ENCODE measurements around the gene RPL13A.
"Not testable (repeated sequence)": the region's sequence is repeated elsewhere in the genome, so short reads cannot be mapped to it uniquely, and the experiment has no call there.

Gene RPL13A

GRCh38 chr19:49456326-49456725 lies 31.1 kb upstream of the RPL13A start:
- no peak for DNase-seq (ENCODE audit: low read depth in 3 of 3)

- no peak for DNase-seq (ENCODE audit: low read depth in 3 of 3)
Measured at GRCh38 chr19:49458567-49458903, 28.9 kb upstream of the RPL13A start.

- DNase-seq (ENCODE audit: low read depth in 3 of 3), result no peak
Measured at GRCh38 chr19:49459388-49459787, 28.0 kb upstream of the RPL13A start.

GRCh38 chr19:49461130-49461529 lies 26.3 kb upstream of the RPL13A start:
- not testable (repeated sequence) for DNase-seq (ENCODE audit: low read depth in 3 of 3)

- DNase-seq (ENCODE audit: low read depth in 3 of 3), result no peak
Measured at GRCh38 chr19:49461656-49462055, 25.8 kb upstream of the RPL13A start.

- DNase-seq (ENCODE audit: low read depth in 3 of 3), result no peak
Measured at GRCh38 chr19:49462492-49462891, 24.9 kb upstream of the RPL13A start.

- DNase-seq (ENCODE audit: low read depth in 3 of 3), result no peak
Measured at GRCh38 chr19:49463960-49464740, 23.3 kb upstream of the RPL13A start.

GRCh38 chr19:49465371-49465770 lies 22.0 kb upstream of the RPL13A start:
- no peak for DNase-seq (ENCODE audit: low read depth in 3 of 3)

GRCh38 chr19:49468199-49468598 lies 19.2 kb upstream of the RPL13A start:
- no peak for DNase-seq (ENCODE audit: low read depth in 3 of 3)

- peak in 1 of 3 experiments; percentile 67 for DNase-seq (ENCODE audit: low read depth in 3 of 3)
Measured at GRCh38 chr19:49468746-49469447, 18.5 kb upstream of the RPL13A start.

- peak in 1 of 3 experiments; percentile 80 for DNase-seq (ENCODE audit: low read depth in 3 of 3)
Measured at GRCh38 chr19:49469828-49470614, 17.4 kb upstream of the RPL13A start.

GRCh38 chr19:49470615-49470978 lies 16.8 kb upstream of the RPL13A start:
- DNase-seq (ENCODE audit: low read depth in 3 of 3), result no peak

- DNase-seq (ENCODE audit: low read depth in 3 of 3), result no peak
Measured at GRCh38 chr19:49472936-49473335, 14.5 kb upstream of the RPL13A start.

- not testable (repeated sequence) for DNase-seq (ENCODE audit: low read depth in 3 of 3)
Measured at GRCh38 chr19:49473501-49473867, 13.9 kb upstream of the RPL13A start.

GRCh38 chr19:49473868-49474541 lies 13.4 kb upstream of the RPL13A start, which contains the start of gene FLT3LG:
Gene FLT3LG (plus strand): TSS chr19:49474215. CDS start chr19:49474640, 425 bp downstream.
- DNase-seq (ENCODE audit: low read depth in 3 of 3), result peak; percentile 79 to 86 (median 82)

- no peak for DNase-seq (ENCODE audit: low read depth in 3 of 3)
Measured at GRCh38 chr19:49474542-49474924, 12.9 kb upstream of the RPL13A start.

- DNase-seq (ENCODE audit: low read depth in 3 of 3), result peak in 1 of 3 experiments; percentile 12
Measured at GRCh38 chr19:49475191-49475917, 12.1 kb upstream of the RPL13A start.

GRCh38 chr19:49475995-49476880 lies 11.2 kb upstream of the RPL13A start:
- peak in 1 of 3 experiments; percentile 83 for DNase-seq (ENCODE audit: low read depth in 3 of 3)

GRCh38 chr19:49479975-49480628 lies 7.3 kb upstream of the RPL13A start:
- DNase-seq (ENCODE audit: low read depth in 3 of 3), result no peak
